Stimulated activated CD4-positive, alpha-beta T cell treated with anti-CD3 and anti-CD28 coated beads, Interleukin-15, amount 100 ng/mL, for 48 hours (primary cell): Measurements from ENCODE around the gene DDIT4.
"Not testable (repeated sequence)": the region's sequence is repeated elsewhere in the genome, so short reads cannot be mapped to it uniquely, and the experiment has no call there.

ENCODE experiments used
- DNase-seq, 2 donors: peaks; one replicate each; pipeline ENCODE4 v3.0.0-alpha.2; 2020; ENCODE audit warnings: low read depth in 2 of 2

DDIT4 gene

GRCh38 chr10:72249176-72249862 is 24.4 kb upstream of the DDIT4 start:
- DNase-seq = not testable (repeated sequence)

- DNase-seq = no peak
Observed at GRCh38 chr10:72250666-72251065, 23.1 kb upstream of the DDIT4 start.

- DNase-seq = no peak
Observed at GRCh38 chr10:72251635-72252034, 22.1 kb upstream of the DDIT4 start.

GRCh38 chr10:72252972-72253371 is 20.8 kb upstream of the DDIT4 start:
- DNase-seq = no peak

GRCh38 chr10:72253578-72253977 is 20.1 kb upstream of the DDIT4 start:
- no peak for DNase-seq

- DNase-seq = no peak
Observed at GRCh38 chr10:72254813-72255568, 18.7 kb upstream of the DDIT4 start.

- no peak for DNase-seq
Observed at GRCh38 chr10:72255977-72256729, 17.6 kb upstream of the DDIT4 start.

GRCh38 chr10:72257051-72257892 is 16.5 kb upstream of the DDIT4 start:
- no peak for DNase-seq

GRCh38 chr10:72258617-72259016 is 15.1 kb upstream of the DDIT4 start:
- DNase-seq = no peak

GRCh38 chr10:72259491-72260238 is 14.1 kb upstream of the DDIT4 start:
- no peak for DNase-seq

GRCh38 chr10:72260239-72260975 is 13.3 kb upstream of the DDIT4 start:
- peak; percentile 88 to 92 for DNase-seq

GRCh38 chr10:72260976-72261783 is 12.5 kb upstream of the DDIT4 start:
- DNase-seq = peak; percentile 57 to 58

GRCh38 chr10:72261784-72262404 is 11.8 kb upstream of the DDIT4 start:
- DNase-seq = no peak

GRCh38 chr10:72263613-72264241 is 10.0 kb upstream of the DDIT4 start:
- no peak for DNase-seq

GRCh38 chr10:72264536-72264935 is 9.2 kb upstream of the DDIT4 start:
- no peak for DNase-seq

- no peak for DNase-seq
Observed at GRCh38 chr10:72265508-72265907, 8.2 kb upstream of the DDIT4 start.

GRCh38 chr10:72265990-72266865 is 7.5 kb upstream of the DDIT4 start:
- no peak for DNase-seq
